Neural progenitor cell (in vitro differentiated cells): ENCODE data around the gene UBAC1. TPM values are rescaled to one million over a fixed set of nuclear protein-coding genes. Genes with fewer than 3 reads are reported as not detected.
A peak's percentile ranks its signal among the peaks of the same experiment; 100 is the strongest.

Source experiments
- DNase-seq: peaks from one replicate; pipeline ENCODE4 v3.0.0-alpha.2; 2016; ENCODE audit warnings: low spot score
- H2AFZ ChIP-seq: fragments of 200-600 bp; sonication (generic); replicated peaks from 2 replicates; pipeline ENCODE4 v1.6.1; 2016; ENCODE audit warnings: antibody characterized with exemption
- H3F3A ChIP-seq: fragments of 200-600 bp; sonication (generic); 2 replicates; pipeline ENCODE4 v1.6.1; 2016; ENCODE audit warnings: antibody characterized with exemption, low read depth
- H3K27ac ChIP-seq: fragments of 200-600 bp; sonication (generic); 2 replicates; pipeline ENCODE4 v1.5.1; 2016; ENCODE audit warnings: mild to moderate bottlenecking
- H3K27me3 ChIP-seq: fragments of 200-600 bp; sonication (generic); 2 replicates; pipeline ENCODE4 v1.6.1; 2016; ENCODE audit warnings: mild to moderate bottlenecking, moderate library complexity
- H3K36me3 ChIP-seq: fragments of 200-600 bp; sonication (generic); 2 replicates; pipeline ENCODE4 v1.5.1; 2016
- H3K4me1 ChIP-seq: fragments of 200-600 bp; sonication (generic); 2 replicates; pipeline ENCODE4 v1.6.1; 2016; ENCODE audit warnings: mixed run types
- H3K4me2 ChIP-seq: fragments of 200-600 bp; sonication (generic); 2 replicates; pipeline ENCODE4 v1.6.1; 2016
- H3K4me3 ChIP-seq: fragments of 200-600 bp; sonication (generic); 2 replicates; pipeline ENCODE4 v1.5.1; 2016
- H3K79me2 ChIP-seq: fragments of 200-600 bp; sonication (generic); 2 replicates; pipeline ENCODE4 v1.6.1; 2016; ENCODE audit warnings: low read depth
- H3K9ac ChIP-seq: fragments of 200-600 bp; sonication (generic); 2 replicates; pipeline ENCODE4 v1.6.1; 2016
- H3K9me3 ChIP-seq: fragments of 200-600 bp; sonication (generic); 2 replicates; pipeline ENCODE4 v1.5.1; 2016; ENCODE audit warnings: low read depth
- H4K20me1 ChIP-seq: fragments of 200-600 bp; sonication (generic); 2 replicates; pipeline ENCODE4 v1.6.1; 2016; ENCODE audit warnings: low read depth
- H3K27ac Mint-ChIP-seq: 3 replicates; pipeline ENCODE4 v1.8.0; 2021; ENCODE audit warnings: mixed read lengths
- H3K27me3 Mint-ChIP-seq: 2 replicates; pipeline ENCODE4 v1.8.0; 2022; ENCODE audit warnings: low read depth, mild to moderate bottlenecking, inconsistent platforms, moderate library complexity, mixed read lengths; ENCODE audit not compliant: insufficient read depth
- H3K36me3 Mint-ChIP-seq: 3 replicates; pipeline ENCODE4 v1.8.0; 2021; ENCODE audit warnings: mixed read lengths
- H3K4me1 Mint-ChIP-seq: 3 replicates; pipeline ENCODE4 v1.8.0; 2021; ENCODE audit warnings: mixed read lengths
- H3K4me3 Mint-ChIP-seq: 3 replicates; pipeline ENCODE4 v1.8.0; 2021; ENCODE audit warnings: mild to moderate bottlenecking, moderate library complexity, mixed read lengths
- H3K9me3 Mint-ChIP-seq: 3 replicates; pipeline ENCODE4 v1.8.0; 2020; ENCODE audit warnings: mixed read lengths
- EZH2 ChIP-seq: fragments of 200-600 bp; sonication (generic); IDR thresholded peaks from 2 replicates; pipeline ENCODE4 v1.6.1; 2017; ENCODE audit warnings: antibody characterized with exemption, mild to moderate bottlenecking, moderate library complexity
- EZH2phosphoT487 ChIP-seq: fragments of 200-600 bp; sonication (generic); IDR thresholded peaks from 2 replicates; pipeline ENCODE4 v1.6.1; 2017; ENCODE audit warnings: antibody characterized with exemption
- total RNA-seq: library from RNA; depleted of rRNA; stranded (reverse); fragments of >200 nt; gene quantifications from 2 replicates; pipeline ENCODE4 v1.2.3, GENCODE V29; 2015; ENCODE audit warnings: low replicate concordance
- TF ChIP-seq, protein P1 (sequence below): fragments of 200-600 bp; sonication (generic); IDR thresholded peaks from 2 replicates; pipeline ENCODE4 v1.5.1; 2017; ENCODE audit warnings: antibody characterized with exemption, mild to moderate bottlenecking

The UBAC1 gene
- total RNA-seq, 1 donor from 2014 or later: 66.0 TPM

DNA sequence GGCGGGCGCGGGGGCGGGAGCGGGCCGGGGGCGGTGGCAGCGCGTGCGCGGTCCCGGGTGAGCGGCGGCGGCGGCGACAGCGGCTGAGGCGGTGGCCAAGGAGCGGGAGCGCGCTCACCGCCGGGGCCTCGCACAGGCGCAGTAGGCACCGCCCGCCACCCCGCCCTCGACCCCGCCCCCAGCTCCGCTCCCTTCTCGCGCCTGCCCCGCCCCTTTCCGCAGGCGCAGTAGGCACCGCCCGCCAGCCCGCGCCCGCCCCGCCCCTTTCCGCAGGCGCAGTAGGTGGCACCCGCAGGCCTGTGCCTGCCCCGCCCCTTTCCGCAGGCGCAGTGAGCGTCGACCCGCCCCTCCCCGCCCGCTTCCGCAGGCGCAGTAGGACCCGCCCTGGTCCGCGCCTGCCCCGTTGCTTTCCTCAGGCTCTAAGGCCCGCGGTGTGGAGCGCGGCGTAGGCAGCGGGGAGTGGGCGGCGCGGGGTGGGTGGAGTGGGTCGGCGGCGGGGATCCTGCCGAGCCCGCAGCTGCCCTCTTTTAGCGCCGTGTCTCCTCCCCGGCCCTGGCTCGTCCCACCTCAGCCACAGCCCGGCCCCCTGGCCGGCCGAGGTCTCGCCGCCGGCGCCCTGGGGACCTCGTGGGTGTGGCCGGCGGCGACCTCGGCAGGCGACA, 53.6 kb downstream of the UBAC1 start, which contains the start of gene CAMSAP1:
TSS of gene CAMSAP1 (minus strand) at position 116 of the 662 bp plus-strand sequence. CDS start 387 bp downstream, outside the sequence.
- Mint-ChIP-seq H3K27ac (peak within 1 kb of the TSS; percentile 96), H3K4me3 (peak within 1 kb of the TSS; percentile 91), H3K27me3 (no peaks in the 10 kb centered on the region), H3K36me3 (peaks cover 70% of the 10 kb centered on the region), H3K4me1 (peaks cover 29% of the 10 kb centered on the region), H3K9me3 (peaks cover 53% of the 10 kb centered on the region)
- Histone ChIP-seq H3K27ac (peak within 1 kb of the TSS; percentile 79), H3K9me3 (no peaks in the 10 kb centered on the region), H3K4me3 (peak within 1 kb of the TSS; percentile 78), H3K79me2 (peaks cover 74% of the 10 kb centered on the region), H3K4me2 (peak within 1 kb of the TSS; percentile 93), H3K27me3 (no peaks in the 10 kb centered on the region), H3F3A (peaks cover 17% of the 10 kb centered on the region), H3K4me1 (peaks cover 35% of the 10 kb centered on the region), H3K9ac (peak within 1 kb of the TSS; percentile 65), H3K36me3 (no peaks in the 10 kb centered on the region), H4K20me1 (peaks cover 40% of the 10 kb centered on the region), H2AFZ (peak within 1 kb of the TSS; percentile 57)
- TF ChIP-seq EZH2phosphoT487 (no peak), EZH2 (no peak)
- TF ChIP-seq, protein P1, sequence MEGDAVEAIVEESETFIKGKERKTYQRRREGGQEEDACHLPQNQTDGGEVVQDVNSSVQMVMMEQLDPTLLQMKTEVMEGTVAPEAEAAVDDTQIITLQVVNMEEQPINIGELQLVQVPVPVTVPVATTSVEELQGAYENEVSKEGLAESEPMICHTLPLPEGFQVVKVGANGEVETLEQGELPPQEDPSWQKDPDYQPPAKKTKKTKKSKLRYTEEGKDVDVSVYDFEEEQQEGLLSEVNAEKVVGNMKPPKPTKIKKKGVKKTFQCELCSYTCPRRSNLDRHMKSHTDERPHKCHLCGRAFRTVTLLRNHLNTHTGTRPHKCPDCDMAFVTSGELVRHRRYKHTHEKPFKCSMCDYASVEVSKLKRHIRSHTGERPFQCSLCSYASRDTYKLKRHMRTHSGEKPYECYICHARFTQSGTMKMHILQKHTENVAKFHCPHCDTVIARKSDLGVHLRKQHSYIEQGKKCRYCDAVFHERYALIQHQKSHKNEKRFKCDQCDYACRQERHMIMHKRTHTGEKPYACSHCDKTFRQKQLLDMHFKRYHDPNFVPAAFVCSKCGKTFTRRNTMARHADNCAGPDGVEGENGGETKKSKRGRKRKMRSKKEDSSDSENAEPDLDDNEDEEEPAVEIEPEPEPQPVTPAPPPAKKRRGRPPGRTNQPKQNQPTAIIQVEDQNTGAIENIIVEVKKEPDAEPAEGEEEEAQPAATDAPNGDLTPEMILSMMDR: no peak
- DNase-seq: peak; percentile 97

DNA sequence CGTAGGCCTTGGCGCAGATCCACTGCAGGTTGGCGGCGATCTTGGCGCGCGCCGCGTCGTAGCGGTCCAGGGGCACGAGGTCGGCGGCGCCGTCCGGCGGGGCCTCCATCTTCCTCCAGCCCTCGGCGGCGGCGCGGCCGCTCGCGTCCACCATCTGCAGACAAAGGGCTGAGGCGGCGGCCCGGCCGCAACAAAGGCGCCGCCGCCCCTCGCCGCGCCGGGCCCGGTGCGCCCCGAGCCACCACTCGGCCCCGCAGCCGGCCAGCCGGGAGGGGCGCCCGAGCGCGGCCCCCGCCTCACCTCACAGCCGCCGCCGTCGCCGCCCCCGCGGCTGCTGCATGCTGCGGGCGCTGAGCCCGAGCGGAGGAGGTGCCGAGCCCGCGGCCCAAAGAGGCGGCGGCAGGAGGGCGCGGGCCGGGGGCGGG, 54.2 kb downstream of the UBAC1 start:
- Histone ChIP-seq H3F3A (peaks cover 17% of the 10 kb centered on the region), H3K9me3 (no peaks in the 10 kb centered on the region), H3K27ac (peak overlapping the region; percentile 79), H3K79me2 (peaks cover 79% of the 10 kb centered on the region), H3K4me1 (peaks cover 35% of the 10 kb centered on the region), H3K27me3 (no peaks in the 10 kb centered on the region), H3K4me2 (peak overlapping the region; percentile 93), H2AFZ (no peak overlapping the region), H3K9ac (peak overlapping the region; percentile 64), H4K20me1 (peaks cover 45% of the 10 kb centered on the region), H3K4me3 (peak overlapping the region; percentile 78), H3K36me3 (no peaks in the 10 kb centered on the region)
- Mint-ChIP-seq H3K27ac (no peak overlapping the region), H3K9me3 (peaks cover 58% of the 10 kb centered on the region), H3K4me3 (peak overlapping the region; percentile 69), H3K27me3 (no peaks in the 10 kb centered on the region), H3K4me1 (peaks cover 29% of the 10 kb centered on the region), H3K36me3 (peaks cover 70% of the 10 kb centered on the region)
- no peak for TF ChIP-seq EZH2
- TF ChIP-seq, protein P1: no peak
- TF ChIP-seq EZH2phosphoT487: no peak
- DNase-seq: peak; percentile 89

DNA sequence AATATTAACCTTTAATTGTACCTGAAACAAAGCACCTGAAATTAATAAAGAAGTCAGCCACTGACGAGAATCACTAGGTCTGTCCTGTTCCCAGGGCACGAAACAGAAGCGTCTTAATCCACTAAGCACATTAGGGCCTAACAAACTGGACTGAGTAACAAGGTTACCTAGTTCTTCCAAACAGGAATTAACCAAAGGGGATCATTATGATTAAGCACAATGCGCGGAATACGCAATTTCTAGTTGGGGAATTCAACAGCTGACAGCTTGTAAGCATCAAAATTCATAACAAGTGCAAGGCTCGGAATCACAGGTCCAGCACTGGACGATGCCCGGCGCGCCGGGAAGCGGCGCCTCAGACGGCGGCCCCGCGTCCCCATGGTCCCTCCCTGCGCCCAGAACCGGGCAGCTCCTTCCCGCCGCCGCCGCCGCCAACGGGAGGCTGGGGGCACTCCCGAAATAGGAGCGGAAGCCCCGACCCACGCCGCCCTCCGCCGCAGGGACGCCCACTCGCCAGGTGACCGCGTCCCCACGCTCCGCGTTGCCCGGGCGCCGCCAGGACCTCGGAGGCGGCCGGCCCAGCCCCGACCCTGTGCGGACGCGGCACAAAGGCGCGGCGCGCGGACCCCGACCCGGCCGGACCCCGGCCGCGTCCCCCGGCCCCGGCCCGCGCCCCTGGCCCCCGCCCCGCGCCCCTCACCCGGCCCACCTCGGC, 54.7 kb downstream of the UBAC1 start:
- H3K9ac ChIP-seq: peak overlapping the region; percentile 65
- H3K4me1 ChIP-seq: peaks cover 35% of the 10 kb centered on the region
- TF ChIP-seq EZH2phosphoT487: no peak
- TF ChIP-seq, protein P1: no peak
- TF ChIP-seq EZH2: no peak
- peak; percentile 56 for DNase-seq
- no peak overlapping the region for H2AFZ ChIP-seq
- no peaks in the 10 kb centered on the region for H3K36me3 ChIP-seq
- H3K79me2 ChIP-seq: peaks cover 85% of the 10 kb centered on the region
- H3K9me3 Mint-ChIP-seq: peaks cover 59% of the 10 kb centered on the region
- peaks cover 70% of the 10 kb centered on the region for H3K36me3 Mint-ChIP-seq
- H3K4me3 Mint-ChIP-seq: peak overlapping the region; percentile 91
- H3K27ac Mint-ChIP-seq: peak overlapping the region; percentile 96
- H3K4me2 ChIP-seq: peak overlapping the region; percentile 93
- H3K4me1 Mint-ChIP-seq: peaks cover 29% of the 10 kb centered on the region
- no peaks in the 10 kb centered on the region for H3K27me3 ChIP-seq
- H3K9me3 ChIP-seq: no peaks in the 10 kb centered on the region
- H3K27ac ChIP-seq: peak overlapping the region; percentile 79
- peak overlapping the region; percentile 78 for H3K4me3 ChIP-seq
- peaks cover 51% of the 10 kb centered on the region for H4K20me1 ChIP-seq
- H3F3A ChIP-seq: peaks cover 17% of the 10 kb centered on the region
- no peaks in the 10 kb centered on the region for H3K27me3 Mint-ChIP-seq
